Astrocyte (in vitro differentiated cells and primary cell): Measurements from ENCODE around the gene PCDHGA5.

Source experiments
- CTCF ChIP-seq: IDR thresholded peaks from 2 replicates; pipeline ENCODE4 v1.5.1; 2011; ENCODE audit warnings: low read depth, mild to moderate bottlenecking, inconsistent platforms, low read length, moderate library complexity; ENCODE audit not compliant: insufficient read depth
- EZH2 ChIP-seq: IDR thresholded peaks from 2 replicates; pipeline ENCODE4 v1.6.1; 2012; ENCODE audit warnings: mild to moderate bottlenecking, low read length, inconsistent platforms; ENCODE audit not compliant: insufficient read depth

GRCh38 chr5:141342773-141343172 lies 21.2 kb upstream of the PCDHGA5 start:
- no peak for TF ChIP-seq CTCF
- TF ChIP-seq EZH2: no peak
